ENCODE data around the gene RPS23. TPM values are rescaled to one million over a fixed set of nuclear protein-coding genes. Genes with fewer than 3 reads are reported as not detected.

RPS23 gene
- total RNA-seq, 1 donor from 2014 or later: 4,820 TPM

DNA sequence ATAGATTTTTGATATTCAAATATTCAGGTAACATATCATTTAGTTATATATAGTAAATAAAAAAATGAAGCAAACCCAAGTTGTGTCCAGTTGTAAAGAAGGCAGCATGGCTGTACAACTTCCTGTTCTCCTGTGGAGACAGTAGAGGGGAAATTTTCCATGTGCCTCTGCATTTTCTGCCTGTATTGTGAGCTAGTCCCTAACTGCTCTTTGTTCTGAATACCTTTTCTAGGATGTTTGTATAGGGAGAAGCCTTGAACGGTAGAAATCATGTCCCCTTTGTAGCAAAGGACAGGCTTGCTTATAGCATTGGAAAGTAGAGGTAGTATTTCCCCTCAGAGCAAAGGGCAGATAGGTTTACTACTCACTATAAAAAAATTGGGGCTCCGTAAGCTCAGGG lies 13.3 kb upstream of the RPS23 start:
- TF ChIP-seq CTCF (conservative IDR thresholded peaks at IDR 0.05; ENCODE audit: low read depth, low read length): no peak
- DNase-seq (ENCODE audit: low read depth): no peak
- no peak overlapping the region for H3K4me3 ChIP-seq (ENCODE audit: low read depth, low read length)

DNA sequence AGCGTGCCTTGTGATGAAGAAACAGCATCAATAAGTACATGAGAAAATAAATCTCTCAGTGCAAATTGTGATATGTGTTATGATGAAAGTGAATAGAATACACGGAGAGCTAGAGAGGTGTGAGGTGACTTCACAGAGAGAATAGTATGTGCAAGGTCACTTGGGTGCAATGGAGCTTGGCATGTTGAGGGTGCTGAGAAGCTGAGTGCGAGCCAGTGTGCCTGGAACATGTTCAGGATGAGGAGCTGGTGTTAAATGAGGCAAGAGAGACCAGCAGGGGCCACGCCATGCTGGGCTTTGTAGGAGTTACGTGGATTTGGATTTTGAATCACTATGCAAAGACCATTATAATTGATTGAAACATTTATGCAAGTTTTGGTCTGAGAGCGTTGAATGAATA lies 12.8 kb upstream of the RPS23 start:
- no peak for DNase-seq (ENCODE audit: low read depth)
- H3K4me3 ChIP-seq (ENCODE audit: low read depth, low read length): no peak overlapping the region
- no peak for TF ChIP-seq CTCF (conservative IDR thresholded peaks at IDR 0.05; ENCODE audit: low read depth, low read length)

GRCh38 chr5:82290005-82290404 lies 11.9 kb upstream of the RPS23 start:
- H3K4me3 ChIP-seq (ENCODE audit: low read depth, low read length): no peak overlapping the region
- no peak for TF ChIP-seq CTCF (conservative IDR thresholded peaks at IDR 0.05; ENCODE audit: low read depth, low read length)
- DNase-seq (ENCODE audit: low read depth): no peak

GRCh38 chr5:82287625-82288024 lies 9.5 kb upstream of the RPS23 start:
- H3K4me3 ChIP-seq (ENCODE audit: low read depth, low read length): no peak overlapping the region
- no peak for TF ChIP-seq CTCF (conservative IDR thresholded peaks at IDR 0.05; ENCODE audit: low read depth, low read length)
- DNase-seq (ENCODE audit: low read depth): no peak

DNA sequence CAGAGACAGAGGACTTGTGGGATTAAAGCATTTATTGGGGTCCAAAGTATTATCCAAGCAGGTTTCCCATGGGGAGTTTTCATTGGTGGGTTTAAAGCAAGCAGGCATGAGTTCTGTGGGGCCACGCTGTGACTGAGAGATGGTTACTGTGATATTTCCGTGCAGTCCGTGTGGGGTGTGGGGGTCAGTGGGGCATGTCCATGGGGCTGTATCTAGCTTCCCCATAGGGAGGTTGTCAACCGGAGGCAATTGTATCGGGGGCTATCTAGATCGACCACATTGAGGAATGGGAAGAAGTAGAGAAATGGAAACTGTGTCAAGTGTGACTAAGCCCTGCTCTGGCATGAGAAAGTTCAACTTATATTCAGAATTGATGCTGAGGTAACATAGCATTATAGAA lies 7.1 kb upstream of the RPS23 start:
- H3K4me3 ChIP-seq (ENCODE audit: low read depth, low read length): no peak overlapping the region
- no peak for TF ChIP-seq CTCF (conservative IDR thresholded peaks at IDR 0.05; ENCODE audit: low read depth, low read length)
- no peak for DNase-seq (ENCODE audit: low read depth)

DNA sequence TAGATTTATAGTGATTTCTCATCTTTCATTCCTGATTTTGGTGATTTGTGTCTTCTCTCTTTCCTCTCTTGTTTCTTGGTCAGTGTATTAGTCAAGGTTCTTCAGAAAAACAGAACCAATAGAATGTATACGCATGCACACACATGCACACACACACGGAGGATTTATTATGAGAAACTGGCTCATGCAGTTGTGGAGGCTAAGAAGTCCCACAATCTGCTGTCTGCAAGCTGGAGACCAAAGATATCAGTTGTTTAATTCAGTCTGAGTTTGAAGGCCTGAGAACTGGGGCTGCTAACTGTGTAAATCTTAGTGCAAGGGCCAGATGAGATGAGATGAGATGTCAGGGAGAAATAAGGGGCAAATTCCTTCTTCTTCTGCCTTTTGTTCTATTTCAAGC lies 5.7 kb upstream of the RPS23 start:
- H3K4me3 ChIP-seq (ENCODE audit: low read depth, low read length): no peak overlapping the region
- no peak for DNase-seq (ENCODE audit: low read depth)
- no peak for TF ChIP-seq CTCF (conservative IDR thresholded peaks at IDR 0.05; ENCODE audit: low read depth, low read length)

DNA sequence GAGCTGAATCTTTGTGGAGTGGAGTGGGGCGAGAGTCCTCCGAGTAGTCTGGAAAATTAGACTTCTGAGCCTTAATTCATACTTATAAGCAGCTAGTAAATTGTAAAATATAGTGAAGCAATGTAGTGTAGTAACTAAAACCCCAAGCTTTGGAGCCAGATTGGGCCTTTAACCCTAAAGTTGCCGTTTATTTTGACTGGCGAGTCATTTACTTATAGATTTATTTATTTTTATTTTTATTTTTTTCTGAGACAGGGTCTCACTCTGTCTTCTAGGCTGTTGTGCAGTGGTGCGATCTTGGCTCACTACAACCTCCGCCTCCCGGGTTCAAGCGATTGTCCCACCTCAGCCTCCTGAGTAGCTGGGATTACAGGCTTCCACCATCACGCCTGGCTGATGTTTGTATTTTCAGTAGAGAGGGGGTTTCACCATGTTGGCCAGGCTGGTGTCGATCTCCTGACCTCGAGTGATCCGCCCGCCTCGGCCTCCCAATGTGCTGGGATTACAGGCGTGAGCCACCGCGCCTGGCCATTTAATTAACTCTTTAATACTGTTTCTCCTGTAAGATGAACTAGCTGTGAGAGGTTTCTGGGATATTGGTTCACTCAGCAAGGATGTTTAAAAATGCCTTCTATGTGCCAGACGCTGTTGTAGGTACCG lies 687 bp upstream of the RPS23 start:
- no peak for DNase-seq (ENCODE audit: low read depth)
- H3K4me3 ChIP-seq (ENCODE audit: low read depth, low read length): peak overlapping the region; percentile 97
- TF ChIP-seq CTCF (conservative IDR thresholded peaks at IDR 0.05; ENCODE audit: low read depth, low read length): no peak
